NCI-H82 treated with DMSO at 0.1 percent for 48 hours (cell line): ENCODE measurements around the gene TCEAL1.
"Not testable (repeated sequence)": the region's sequence is repeated elsewhere in the genome, so short reads cannot be mapped to it uniquely, and the experiment has no call there.

ENCODE experiments used
- DNase-seq: peaks from one replicate; lab custom pipeline; 2025; ENCODE audit not compliant: unreplicated experiment; lab: John Stamatoyannopoulos, UW

TCEAL1 gene

DNA sequence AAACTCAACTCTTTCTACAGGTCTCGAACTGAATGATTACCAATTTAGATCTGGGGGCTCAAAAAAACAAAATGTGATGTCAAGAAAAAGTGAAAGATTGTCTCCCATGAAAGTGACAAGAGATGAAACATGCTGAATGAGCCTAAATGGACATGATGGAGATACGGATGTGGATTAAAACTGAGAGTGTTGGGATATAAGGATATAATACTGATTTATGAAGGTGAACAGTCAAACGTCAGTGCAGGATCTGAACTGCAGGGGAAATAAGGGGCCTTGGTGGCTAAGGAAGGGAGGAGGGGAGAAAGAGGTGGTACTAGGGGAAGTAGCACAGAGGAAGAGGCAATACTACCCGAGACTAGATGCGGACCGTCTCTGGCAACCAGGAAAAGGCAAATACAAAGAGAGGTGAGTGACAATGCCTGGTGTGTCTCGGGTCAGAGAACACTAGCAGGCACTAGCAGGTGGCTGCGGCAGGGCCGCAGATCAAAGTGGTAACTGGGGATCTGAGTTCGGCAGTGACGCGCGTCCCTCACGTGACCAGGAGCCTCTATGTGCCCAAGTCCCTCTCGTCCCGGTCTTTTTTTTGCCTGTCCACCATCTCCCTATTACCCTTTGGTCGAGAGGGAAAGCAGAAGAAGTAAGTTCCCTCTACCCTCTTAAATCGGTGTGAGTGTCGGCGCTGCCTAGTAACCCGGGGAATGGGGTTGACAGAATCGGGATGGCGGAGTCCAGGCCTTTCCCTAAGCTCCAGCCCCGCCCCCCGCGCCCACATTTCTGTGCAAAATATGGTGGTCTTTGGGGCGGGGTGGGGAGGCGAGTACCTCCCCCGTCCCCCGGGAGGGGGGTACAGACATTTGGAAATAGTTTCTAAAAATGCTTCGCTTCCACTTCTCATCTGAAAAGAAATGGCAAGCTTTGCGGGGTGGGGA is at the start of gene TCEAL1:
Gene TCEAL1 (plus strand): TSS at position 590 of the 932 bp plus-strand sequence. CDS start 942 bp downstream, outside the sequence.
- peak; percentile 49 for DNase-seq

DNA sequence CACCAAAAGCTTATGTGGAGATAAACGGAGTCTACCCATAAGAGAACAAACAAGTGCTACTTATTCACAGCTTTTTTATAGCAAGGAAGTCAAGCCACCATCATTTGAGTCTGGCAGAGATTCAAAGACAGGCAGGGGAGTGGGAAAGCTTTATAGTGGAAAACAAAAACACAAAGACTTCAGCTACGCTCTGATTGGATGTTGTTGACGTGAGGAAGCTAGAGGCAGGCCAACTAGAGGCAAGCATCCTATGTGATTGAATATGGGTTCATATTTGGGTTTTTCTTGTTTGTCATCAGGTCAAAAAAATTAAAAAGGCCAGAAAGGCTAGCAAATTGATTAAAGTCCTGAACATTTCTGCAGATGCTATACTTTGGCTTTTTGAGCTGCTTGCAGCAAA is 44.2 kb upstream of the TCEAL1 start:
- DNase-seq, result no peak

DNA sequence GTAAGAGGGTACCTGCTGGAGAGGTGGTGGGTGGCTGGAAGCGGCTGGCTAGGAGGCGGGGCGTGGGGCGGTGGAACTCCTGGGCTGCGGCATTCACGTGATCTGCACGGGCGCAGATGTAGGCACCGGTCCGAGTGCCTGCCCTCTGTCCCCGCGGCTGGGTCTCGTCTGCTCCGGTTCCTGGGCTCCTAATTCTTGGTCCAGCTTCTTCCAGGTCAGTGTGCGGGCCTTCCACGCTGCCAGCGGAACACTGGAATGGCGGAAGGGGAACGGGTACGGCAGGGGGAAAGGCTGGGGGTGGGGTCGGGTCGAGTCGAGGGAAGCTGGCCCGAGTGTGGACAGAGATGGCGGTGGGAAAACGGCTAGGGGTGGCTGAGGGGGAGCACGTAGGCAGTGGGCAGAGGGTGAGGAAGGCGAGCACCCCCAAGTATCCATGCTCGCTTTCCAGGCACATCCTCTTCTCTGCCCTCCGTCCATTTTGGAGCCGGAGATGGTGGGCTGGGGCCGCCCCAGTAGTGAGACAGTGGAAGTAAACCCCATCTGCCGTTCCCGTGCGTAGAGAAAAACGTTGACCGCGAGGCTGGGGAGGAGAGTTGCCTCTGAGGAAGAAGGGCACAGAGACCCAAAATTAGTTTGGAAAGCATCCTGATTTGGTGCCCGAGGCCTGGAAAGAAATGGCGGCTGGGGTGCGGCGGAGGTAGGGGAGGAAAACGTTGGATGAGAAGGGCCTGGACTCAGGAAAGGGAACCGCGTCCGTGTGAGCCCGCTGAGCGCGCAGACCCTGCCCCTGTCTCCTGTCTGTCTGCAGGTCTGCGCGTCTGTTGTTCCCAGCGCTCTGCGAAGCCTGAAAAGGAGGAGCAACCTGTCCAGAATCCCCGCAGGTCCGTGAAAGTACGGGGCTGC is 43.1 kb upstream of the TCEAL1 start, which contains the start of gene TCEAL4:
Gene TCEAL4 (plus strand): TSS at position 105 of the 903 bp plus-strand sequence. CDS start 1,161 bp downstream, outside the sequence.
- DNase-seq, result peak; percentile 5

GRCh38 chrX:103586314-103586646 is 42.5 kb upstream of the TCEAL1 start:
- DNase-seq, result no peak

DNA sequence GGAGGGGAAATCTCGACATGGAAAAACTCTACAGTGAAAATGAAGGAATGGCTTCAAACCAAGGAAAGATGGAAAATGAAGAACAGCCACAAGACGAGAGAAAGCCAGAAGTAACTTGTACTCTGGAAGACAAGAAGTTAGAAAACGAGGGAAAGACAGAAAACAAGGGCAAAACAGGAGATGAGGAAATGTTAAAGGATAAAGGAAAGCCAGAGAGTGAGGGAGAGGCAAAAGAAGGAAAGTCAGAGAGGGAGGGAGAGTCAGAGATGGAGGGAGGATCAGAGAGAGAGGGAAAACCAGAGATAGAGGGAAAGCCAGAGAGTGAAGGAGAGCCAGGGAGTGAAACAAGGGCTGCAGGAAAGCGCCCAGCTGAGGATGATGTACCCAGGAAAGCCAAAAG is 42.1 kb upstream of the TCEAL1 start:
- no peak for DNase-seq

- DNase-seq, result not testable (repeated sequence)
These were observed 36.5 kb upstream of the TCEAL1 start for GRCh38 chrX:103592295-103592694.

DNA sequence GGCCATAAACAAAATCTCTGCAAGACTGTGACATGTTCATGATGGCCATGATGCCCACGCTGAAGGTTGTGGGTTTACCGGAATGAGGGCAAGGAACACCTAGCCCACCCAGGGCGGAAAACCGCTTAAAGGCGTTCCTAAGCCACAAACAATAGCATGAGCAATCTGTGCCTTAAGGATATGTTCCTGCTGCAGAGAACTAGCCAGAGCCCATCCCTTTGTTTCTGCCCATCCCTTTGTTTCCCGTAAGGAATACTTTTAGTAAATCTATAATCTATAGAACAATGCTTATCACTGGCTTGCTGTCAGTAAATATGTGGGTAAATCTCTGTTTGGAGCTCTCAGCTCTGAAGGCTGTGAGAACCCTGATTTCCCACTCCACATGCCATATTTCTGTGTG is 33.6 kb upstream of the TCEAL1 start:
- DNase-seq, result not testable (repeated sequence)

DNA sequence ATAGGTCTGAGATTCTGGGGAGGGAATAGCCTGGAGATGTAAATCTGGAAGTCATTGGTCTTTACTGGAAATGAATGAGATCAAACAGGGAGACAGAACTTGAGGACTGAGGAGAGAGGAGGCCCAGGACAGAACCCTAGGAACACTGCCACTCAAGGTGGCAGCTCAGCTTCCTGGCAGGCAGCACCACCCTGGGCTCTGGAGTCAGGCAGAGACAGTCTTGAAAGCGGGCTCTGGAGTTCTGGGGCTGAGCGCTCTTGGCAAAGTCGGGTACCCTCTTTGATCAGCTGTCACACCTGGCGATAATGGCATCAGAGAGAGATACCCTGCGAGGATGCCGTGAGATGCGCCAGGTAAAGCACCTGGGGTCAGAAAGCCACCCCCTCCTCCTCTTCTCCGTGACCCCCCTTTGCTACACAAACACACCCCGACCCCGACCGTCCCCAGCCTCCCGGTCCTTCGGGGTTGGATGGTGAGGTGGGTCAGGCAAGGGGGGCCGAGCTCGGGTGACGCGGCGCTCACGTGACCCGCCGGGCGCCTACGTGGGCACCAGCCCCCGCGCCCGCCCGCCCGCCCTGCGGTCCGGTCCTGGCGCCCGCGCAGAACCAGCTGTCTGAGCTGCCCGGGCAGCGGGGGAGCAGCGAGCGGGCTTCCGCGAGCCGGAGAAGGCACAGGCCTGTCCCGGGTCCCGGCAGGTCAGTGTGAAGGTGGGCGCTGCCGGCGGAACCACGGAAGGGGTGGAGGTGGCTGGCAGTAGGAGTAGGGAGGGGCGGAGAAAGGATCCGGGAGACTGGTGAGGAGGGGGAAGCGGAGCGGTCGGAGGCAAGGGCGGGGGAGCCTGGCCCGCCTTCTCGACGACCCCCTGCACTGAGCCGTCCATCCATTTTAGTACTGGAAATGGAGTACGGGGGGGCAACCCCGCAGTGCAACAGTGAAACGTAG is 21.1 kb upstream of the TCEAL1 start, which contains the start of gene TCEAL3:
Gene TCEAL3 (plus strand): TSS at position 600 of the 942 bp plus-strand sequence. CDS start 1,102 bp downstream, outside the sequence.
- no peak for DNase-seq

GRCh38 chrX:103608306-103608963 is 20.3 kb upstream of the TCEAL1 start:
- no peak for DNase-seq

GRCh38 chrX:103610282-103610681 is 18.5 kb upstream of the TCEAL1 start:
- no peak for DNase-seq

- no peak for DNase-seq
These were observed 15.3 kb upstream of the TCEAL1 start for GRCh38 chrX:103613362-103613890.

DNA sequence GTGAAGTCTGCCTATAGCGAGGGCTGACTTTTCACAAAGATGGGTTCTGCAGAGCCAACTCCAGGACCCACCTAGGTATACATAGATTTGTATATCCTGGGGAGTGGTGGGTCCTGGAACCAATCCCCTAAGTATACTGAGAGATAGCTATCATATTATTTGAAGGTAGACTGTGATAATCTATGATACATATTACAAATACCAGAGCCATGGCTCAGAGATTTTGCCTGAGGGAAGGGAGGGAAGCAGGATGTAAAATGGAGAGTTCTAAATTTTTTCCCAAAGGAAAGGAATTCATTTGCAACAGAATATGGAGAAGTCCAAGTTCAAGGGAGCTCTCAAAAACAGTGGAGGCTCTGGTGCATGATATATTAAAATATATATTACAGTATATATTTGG is 13.8 kb upstream of the TCEAL1 start:
- DNase-seq, result no peak

GRCh38 chrX:103615781-103616371 is 12.9 kb upstream of the TCEAL1 start:
- no peak for DNase-seq

DNA sequence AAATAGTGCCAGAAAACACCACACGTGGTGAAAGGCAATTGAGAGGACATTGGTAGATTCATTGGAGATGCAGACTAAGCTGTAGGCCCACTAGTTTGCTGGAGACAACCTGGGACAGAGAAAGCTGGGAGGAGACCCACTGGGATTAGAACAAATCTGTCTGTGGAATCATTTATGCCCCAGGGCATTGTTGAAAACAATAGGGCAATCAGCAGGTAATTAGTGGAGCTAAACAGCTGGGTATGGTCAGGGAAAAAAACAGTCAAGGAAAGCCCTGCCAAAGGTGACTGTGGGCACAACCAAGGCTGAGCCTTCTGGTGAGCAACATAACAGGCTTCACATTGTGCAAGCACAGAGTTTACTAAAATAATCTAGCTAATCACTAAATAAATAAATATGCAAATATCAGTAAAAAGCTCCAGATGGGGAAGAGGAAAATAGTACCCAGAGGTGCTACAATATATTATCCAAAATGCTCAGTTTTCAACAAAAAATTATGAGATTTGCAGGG is 12.0 kb upstream of the TCEAL1 start:
- no peak for DNase-seq

GRCh38 chrX:103624111-103624510 is 4.7 kb upstream of the TCEAL1 start:
- DNase-seq, result no peak

DNA sequence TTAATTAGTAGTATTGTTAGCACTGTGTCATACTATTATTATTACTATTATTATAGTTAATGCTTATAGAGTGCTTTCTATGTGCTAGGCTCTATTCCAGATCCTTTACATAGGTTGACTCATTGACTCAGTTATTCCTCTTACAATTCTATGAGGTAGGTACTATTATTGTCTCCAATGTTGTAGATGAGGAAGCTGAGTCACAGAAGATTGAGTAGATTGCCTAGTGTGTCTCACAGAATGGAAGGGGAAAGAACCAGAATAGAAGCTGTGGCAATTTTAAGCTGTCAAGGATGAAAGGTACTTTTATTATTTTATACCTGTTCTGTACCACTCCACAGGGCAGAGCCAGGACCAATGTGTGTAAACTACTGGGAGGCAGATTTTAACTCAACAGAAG is 1.9 kb upstream of the TCEAL1 start:
- DNase-seq, result no peak

DNA sequence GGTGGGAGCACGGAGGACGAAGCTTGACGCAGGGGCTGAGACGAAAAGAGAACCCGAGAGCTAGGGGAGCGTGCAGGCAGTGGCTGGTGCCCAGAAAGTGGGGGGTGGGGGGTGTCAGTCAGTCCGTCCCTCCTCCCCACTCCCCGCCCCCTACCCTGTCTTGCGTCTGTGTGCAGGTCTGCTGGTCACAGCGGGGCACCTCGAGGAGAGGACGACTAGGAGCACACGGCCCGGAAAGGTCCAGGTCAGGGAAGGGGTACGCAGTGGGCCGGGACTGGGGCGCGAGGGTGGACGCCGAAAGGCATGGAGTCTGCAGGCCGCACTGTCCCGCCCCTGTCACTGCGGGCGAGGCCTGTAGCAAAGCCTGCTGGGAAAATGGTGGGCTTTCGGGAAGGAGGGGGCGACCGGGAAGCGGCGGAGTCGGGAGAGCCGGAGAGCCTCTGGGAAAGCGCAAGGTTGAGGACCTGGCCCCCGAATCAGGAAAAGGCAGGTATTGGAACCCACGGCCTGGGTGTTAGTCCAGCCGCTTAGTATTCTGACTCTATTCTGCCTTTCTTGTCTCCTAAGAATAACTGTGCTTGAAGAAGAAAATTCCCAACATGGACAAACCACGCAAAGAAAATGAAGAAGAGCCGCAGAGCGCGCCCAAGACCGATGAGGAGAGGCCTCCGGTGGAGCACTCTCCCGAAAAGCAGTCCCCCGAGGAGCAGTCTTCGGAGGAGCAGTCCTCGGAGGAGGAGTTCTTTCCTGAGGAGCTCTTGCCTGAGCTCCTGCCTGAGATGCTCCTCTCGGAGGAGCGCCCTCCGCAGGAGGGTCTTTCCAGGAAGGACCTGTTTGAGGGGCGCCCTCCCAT is 769 bp downstream of the TCEAL1 start:
- DNase-seq, result peak; percentile 62

- no peak for DNase-seq
These were observed 1.4 kb downstream of the TCEAL1 start for GRCh38 chrX:103630171-103630511.
